Fibroblast of mammary gland (primary cell): ENCODE results near the gene KRTAP12-1.

ENCODE experiments used
- DNase-seq: peaks from one replicate; pipeline ENCODE4 v3.0.0-alpha.2; 2010; ENCODE audit warnings: low read depth
- H3K4me3 ChIP-seq: 2 replicates; pipeline ENCODE4 v1.5.1; 2011; ENCODE audit warnings: low read depth, mild to moderate bottlenecking, low read length, moderate library complexity; ENCODE audit not compliant: control insufficient read depth
- CTCF ChIP-seq: conservative IDR thresholded peaks from 2 replicates; pipeline ENCODE4 v1.5.1; 2011; ENCODE audit warnings: low read depth, low read length, inconsistent platforms; ENCODE audit not compliant: control insufficient read depth, insufficient read depth

KRTAP12-1 gene

GRCh38 chr21:44684077-44684476, 2.1 kb upstream of the KRTAP12-1 start:
- TF ChIP-seq CTCF: no peak
- DNase-seq: no peak
- no peak overlapping the region for H3K4me3 ChIP-seq

GRCh38 chr21:44682580-44683151, 703 bp upstream of the KRTAP12-1 start:
- no peak overlapping the region for H3K4me3 ChIP-seq
- no peak for DNase-seq
- TF ChIP-seq CTCF: no peak

DNA sequence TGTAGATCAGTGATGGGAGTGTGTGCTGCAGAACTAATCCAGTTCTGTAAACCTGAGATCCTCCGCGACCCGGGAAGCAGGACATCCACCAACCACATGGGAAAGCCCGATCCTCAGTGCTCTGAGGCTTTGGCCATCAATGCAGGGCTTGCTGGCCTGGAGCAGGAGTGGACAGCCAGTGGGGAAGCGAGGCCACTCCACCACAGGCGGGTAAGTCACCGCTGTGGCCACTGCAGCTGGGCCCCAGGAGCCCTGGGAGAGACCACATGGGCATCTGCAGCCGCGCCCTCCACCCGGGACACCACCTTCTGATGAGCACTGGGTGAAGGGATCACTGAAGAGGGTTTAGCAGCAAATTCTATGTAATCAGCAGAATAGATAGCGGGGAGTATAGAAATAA, 811 bp downstream of the KRTAP12-1 start:
- H3K4me3 ChIP-seq: no peak overlapping the region
- TF ChIP-seq CTCF: no peak
- no peak for DNase-seq

- TF ChIP-seq CTCF: no peak
- no peak overlapping the region for H3K4me3 ChIP-seq
- DNase-seq: no peak
Measured at GRCh38 chr21:44677881-44678280, 4.1 kb downstream of the KRTAP12-1 start.

DNA sequence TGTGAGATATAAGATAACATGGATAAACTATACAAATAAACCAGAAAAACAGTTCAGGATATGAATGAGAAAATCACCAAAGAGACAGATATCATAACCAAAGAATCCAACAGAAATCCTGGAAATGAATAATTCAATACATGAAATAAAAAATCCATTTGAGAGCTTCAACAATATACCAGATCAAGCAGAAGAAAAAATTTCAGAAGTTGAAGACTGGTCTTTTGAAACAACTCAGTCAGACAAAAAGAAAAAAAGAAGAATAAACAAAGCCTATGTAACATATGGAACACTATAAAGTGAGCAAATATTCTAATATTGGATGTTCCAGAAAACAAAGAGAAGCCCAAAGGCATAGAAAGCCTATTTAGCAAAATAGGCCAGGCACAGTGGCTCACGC, 10.1 kb downstream of the KRTAP12-1 start:
- TF ChIP-seq CTCF: no peak
- DNase-seq: no peak
- H3K4me3 ChIP-seq: no peak overlapping the region

- no peak for DNase-seq
- H3K4me3 ChIP-seq: no peak overlapping the region
- TF ChIP-seq CTCF: no peak
Measured at GRCh38 chr21:44670642-44671432, 11.1 kb downstream of the KRTAP12-1 start.
